ENCODE results near the gene HS6ST3. TPM values are rescaled to one million over a fixed set of nuclear protein-coding genes. Genes with fewer than 3 reads are reported as not detected.
"Not testable (repeated sequence)": the region's sequence is repeated elsewhere in the genome, so short reads cannot be mapped to it uniquely, and the experiment has no call there.

The HS6ST3 gene
- total and polyA plus RNA-seq, 8 donors, result 0.65 to 3.4 (median 1.8) TPM

- no peak for TF ChIP-seq CTCF (IDR thresholded peaks at IDR 0.05)
- ATAC-seq (no peak), DNase-seq (no peak), FAIRE-seq (no peak)
- Histone ChIP-seq H3K4me3 (no peak overlapping the region), H3K27me3 (no peaks in the 10 kb centered on the region), H3K36me3 (no peaks in the 10 kb centered on the region), H3K27ac (no peak overlapping the region), H3K4me1 (peaks cover 0 to 3% (median 0%) of the 10 kb centered on the region in 3 donors), H3K9me3 (no peaks in the 10 kb centered on the region)
- intact Hi-C loops (cut with DNase I), result no loop called here
Measured at GRCh38 chr13:96093296-96094006, 3.5 kb downstream of the HS6ST3 start.

DNA sequence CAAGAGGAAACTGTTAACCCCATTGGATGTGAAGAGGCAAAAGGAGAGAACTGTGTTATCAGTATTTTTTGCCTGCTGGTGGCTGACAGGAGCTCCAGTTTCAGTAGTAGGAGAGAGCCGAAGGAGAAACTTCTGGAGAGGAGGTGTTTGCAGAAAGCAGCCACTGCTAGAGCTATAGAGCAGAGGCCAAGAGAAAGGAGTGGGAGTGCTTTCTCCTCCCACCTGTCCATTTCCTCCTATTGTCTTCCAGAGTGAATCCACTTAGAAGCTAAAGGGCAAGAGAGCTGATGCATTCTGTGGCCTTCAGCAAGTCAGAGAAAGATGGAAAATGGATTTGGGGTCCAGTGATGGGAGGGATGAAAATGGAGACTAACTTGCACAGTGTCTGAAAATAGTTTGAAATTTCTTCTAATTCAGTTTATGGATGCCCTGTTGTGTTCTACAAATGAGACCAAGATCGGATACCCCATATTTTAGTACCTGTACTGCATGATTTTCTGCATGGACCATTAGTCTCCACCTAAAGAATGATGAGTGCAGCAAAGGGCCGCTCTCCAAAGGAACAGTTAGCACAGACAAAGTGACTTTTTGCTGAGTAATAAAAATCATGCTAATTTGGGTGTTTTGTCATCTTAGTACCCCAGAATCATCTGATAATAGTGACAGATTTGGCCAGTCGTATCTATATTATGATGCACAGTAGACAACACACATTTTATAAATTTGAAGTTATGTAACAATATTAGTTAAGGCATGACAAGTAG, 10.7 kb downstream of the HS6ST3 start:
- H3K27ac ChIP-seq, result no peak overlapping the region
- H3K4me1 ChIP-seq, result no peaks in the 10 kb centered on the region
- WGBS, 2 donors, result 85 to 87% methylated on average over 4 of the region's 4 CpGs
- DNase-seq, result no peak
- ATAC-seq, result no peak
- no peaks in the 10 kb centered on the region for H3K27me3 ChIP-seq
- no peak overlapping the region for H3K4me3 ChIP-seq
- no peaks in the 10 kb centered on the region for H3K9me3 ChIP-seq
- no peak for FAIRE-seq
- no peaks in the 10 kb centered on the region for H3K36me3 ChIP-seq
- intact Hi-C loops (cut with DNase I), result no loop called here
- TF ChIP-seq CTCF (IDR thresholded peaks at IDR 0.05), result no peak

- Histone ChIP-seq H3K4me3 (no peak overlapping the region), H3K36me3 (no peaks in the 10 kb centered on the region), H3K9me3 (no peaks in the 10 kb centered on the region), H3K4me1 (no peaks in the 10 kb centered on the region), H3K27me3 (no peaks in the 10 kb centered on the region), H3K27ac (no peak overlapping the region)
- FAIRE-seq (no peak), ATAC-seq (no peak), DNase-seq (no peak)
- WGBS, 2 donors, result 53 to 75% methylated on average over 2 of the region's 2 CpGs
- intact Hi-C loops (cut with DNase I), result no loop called here
- TF ChIP-seq CTCF (IDR thresholded peaks at IDR 0.05), result no peak
Measured at GRCh38 chr13:96104516-96104915, 14.6 kb downstream of the HS6ST3 start.

- intact Hi-C loops (cut with DNase I); DNase-seq; H3K27me3 ChIP-seq; H3K4me3 ChIP-seq; FAIRE-seq; H3K9me3 ChIP-seq; H3K36me3 ChIP-seq; ATAC-seq; H3K27ac ChIP-seq; H3K4me1 ChIP-seq: not testable (repeated sequence)
- 89% methylated on average over 8 of the region's 8 CpGs for WGBS, 2 donors
Measured at GRCh38 chr13:96108072-96108471, 18.2 kb downstream of the HS6ST3 start.

- H3K4me1 ChIP-seq, result no peaks in the 10 kb centered on the region
Measured at GRCh38 chr13:96109125-96109524, 19.2 kb downstream of the HS6ST3 start.

More at GRCh38 chr13:96109125-96109524, 19.2 kb downstream of the HS6ST3 start:
- DNase-seq, result no peak
- no peak overlapping the region for H3K4me3 ChIP-seq
- intact Hi-C loops (cut with DNase I), result no loop called here
- no peak for ATAC-seq
- 93 to 96% methylated on average over 4 of the region's 4 CpGs for WGBS, 2 donors
- no peak for TF ChIP-seq CTCF (IDR thresholded peaks at IDR 0.05)
- no peak overlapping the region for H3K27ac ChIP-seq
- H3K36me3 ChIP-seq, result no peaks in the 10 kb centered on the region
- H3K27me3 ChIP-seq, result no peaks in the 10 kb centered on the region
- H3K9me3 ChIP-seq, result no peaks in the 10 kb centered on the region
- FAIRE-seq, result no peak
